ENCODE measurements around the gene BCR. TPM values are rescaled to one million over a fixed set of nuclear protein-coding genes. Genes with fewer than 3 reads are reported as not detected.
A peak's percentile ranks its signal among the peaks of the same experiment; 100 is the strongest.

Gene BCR
- total RNA-seq, 2 experiments from 2014 or later = 60.7 to 63.2 TPM

DNA sequence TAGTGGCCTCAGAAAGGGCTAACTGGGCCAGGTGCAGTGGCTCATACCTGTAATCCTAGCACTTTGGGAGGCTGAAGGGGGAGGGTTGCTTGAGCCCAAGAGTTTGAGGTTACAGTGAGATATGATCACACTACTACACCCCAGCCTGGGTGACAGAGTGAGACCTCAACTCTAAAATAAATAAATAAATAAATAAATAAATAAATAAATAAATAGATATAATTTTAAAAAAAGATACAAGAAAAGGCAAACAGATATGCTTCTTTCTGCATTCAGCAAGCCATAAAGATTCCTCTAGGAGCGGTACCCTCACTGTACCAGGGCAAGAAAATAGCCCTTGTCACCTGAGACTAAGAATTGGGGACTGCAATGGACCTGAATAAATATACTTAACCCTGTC, 37.2 kb upstream of the BCR start:
- ChIA-PET POLR2A (no interaction called here), CTCF (interaction anchor here (0.7 kb wide), 1 partner anchor 38 kb away, joined by 3 read pairs; no protein-coding TSS in a partner anchor)
- peak overlapping the region; percentile 82 for H3K27ac Mint-ChIP-seq
- H3K4me3 Mint-ChIP-seq = no peak overlapping the region
- H3K9me3 Mint-ChIP-seq = no peaks in the 10 kb centered on the region
- H3K36me3 Mint-ChIP-seq (ENCODE audit: low read depth) = no peaks in the 10 kb centered on the region
- H3K4me1 Mint-ChIP-seq = peaks cover 58% of the 10 kb centered on the region
- peaks cover 7% of the 10 kb centered on the region for H3K27me3 Mint-ChIP-seq
- DNase-seq = no peak

GRCh38 chr22:23144432-23144831, 35.9 kb upstream of the BCR start:
- Mint-ChIP-seq H3K4me3 (no peak overlapping the region), H3K9me3 (no peaks in the 10 kb centered on the region), H3K4me1 (peaks cover 48% of the 10 kb centered on the region), H3K27me3 (peaks cover 7% of the 10 kb centered on the region), H3K27ac (no peak overlapping the region), H3K36me3 (ENCODE audit: low read depth) (no peaks in the 10 kb centered on the region)
- POLR2A ChIA-PET = interaction anchor here (0.7 to 1.8 kb wide), 2 partner anchors 36 to 213 kb away, joined by 3 to 6 read pairs; partner anchors contain the start of gene BCR
- no peak for DNase-seq
- CTCF ChIA-PET = interaction anchor here (0.7 to 1.5 kb wide), 4 partner anchors 10 to 533 kb away, joined by 3 to 6 read pairs (median 4); no protein-coding TSS in a partner anchor

DNA sequence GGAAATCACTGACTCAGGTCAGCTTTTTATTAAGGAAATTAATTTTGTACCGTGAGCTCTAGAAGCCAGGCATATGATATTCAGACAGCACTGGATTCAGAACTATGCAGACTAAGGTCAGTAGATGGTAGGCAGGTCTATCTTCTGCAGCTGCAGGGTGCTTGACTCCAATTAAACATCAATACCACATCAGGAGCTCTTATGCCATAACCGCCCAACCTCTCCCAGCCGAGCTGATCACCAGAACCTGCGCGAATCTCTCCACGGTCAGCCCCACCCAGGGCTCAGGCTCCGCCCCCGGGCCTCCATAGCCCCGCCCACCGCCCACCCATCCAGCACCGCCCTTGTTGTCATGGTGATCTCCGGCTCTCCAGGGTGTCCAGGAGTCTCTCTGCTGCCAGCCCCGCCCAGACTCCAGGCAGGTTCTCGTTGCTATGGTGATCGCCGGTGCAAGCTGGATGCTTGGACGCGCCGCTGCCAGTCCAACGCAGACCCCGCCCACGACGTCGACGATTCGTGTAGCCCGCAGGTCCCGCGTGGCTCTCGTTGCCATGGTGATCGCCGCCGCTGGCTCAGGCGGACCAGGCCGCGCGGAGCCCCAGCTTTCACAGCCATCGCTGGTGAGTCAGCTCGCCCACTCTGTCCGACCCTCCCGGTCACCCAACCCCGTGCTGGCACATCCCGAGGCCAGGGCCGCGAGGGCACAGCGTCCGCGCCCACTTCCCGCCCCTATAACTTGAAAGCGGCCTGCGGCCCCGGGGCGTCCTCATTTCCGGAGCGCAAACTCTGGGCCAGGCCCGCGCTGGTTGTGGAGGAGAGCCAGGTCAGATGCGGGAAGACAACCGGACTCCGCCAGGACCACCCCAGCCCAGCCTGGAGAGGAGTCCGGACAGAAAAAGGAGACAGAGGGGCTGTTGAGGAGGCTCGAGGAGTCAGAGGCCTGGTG, 35.1 kb upstream of the BCR start, which contains the start of gene RAB36:
RAB36 (plus strand) TSS at position 546 of the 946 bp plus-strand sequence. CDS start 1,140 bp downstream, outside the sequence.
- ChIA-PET POLR2A (interaction anchor here (0.7 to 1.8 kb wide), 2 partner anchors 35 to 214 kb away, joined by 3 to 6 read pairs; partner anchors contain the start of gene BCR), CTCF (interaction anchor here (0.5 to 1.5 kb wide), 8 partner anchors 7 to 534 kb away, joined by 3 to 6 read pairs (median 4); no protein-coding TSS in a partner anchor)
- DNase-seq = peak; percentile 89
- no peaks in the 10 kb centered on the region for H3K9me3 Mint-ChIP-seq
- peak within 1 kb of the TSS; percentile 59 for H3K4me3 Mint-ChIP-seq
- H3K36me3 Mint-ChIP-seq (ENCODE audit: low read depth) = no peaks in the 10 kb centered on the region
- peaks cover 46% of the 10 kb centered on the region for H3K4me1 Mint-ChIP-seq
- H3K27me3 Mint-ChIP-seq = peaks cover 7% of the 10 kb centered on the region
- H3K27ac Mint-ChIP-seq = peak within 1 kb of the TSS; percentile 31

- no peaks in the 10 kb centered on the region for H3K9me3 Mint-ChIP-seq
- peaks cover 7% of the 10 kb centered on the region for H3K27me3 Mint-ChIP-seq
- no peak for DNase-seq
- POLR2A ChIA-PET = interaction anchor here (1.8 kb wide), 1 partner anchor 34 kb away, joined by 6 read pairs; the partner anchor contains the start of gene BCR
- CTCF ChIA-PET = interaction anchor here (0.8 to 1.5 kb wide), 6 partner anchors 8 to 185 kb away, joined by 3 to 6 read pairs (median 4); no protein-coding TSS in a partner anchor
- peaks cover 38% of the 10 kb centered on the region for H3K4me1 Mint-ChIP-seq
- H3K27ac Mint-ChIP-seq = no peak overlapping the region
- H3K4me3 Mint-ChIP-seq = no peak overlapping the region
- no peaks in the 10 kb centered on the region for H3K36me3 Mint-ChIP-seq (ENCODE audit: low read depth)
These were observed 34.3 kb upstream of the BCR start for GRCh38 chr22:23145878-23146470.

GRCh38 chr22:23146478-23147205, 33.7 kb upstream of the BCR start:
- Mint-ChIP-seq H3K27me3 (peaks cover 7% of the 10 kb centered on the region), H3K9me3 (no peaks in the 10 kb centered on the region), H3K4me3 (no peak overlapping the region), H3K27ac (no peak overlapping the region), H3K36me3 (ENCODE audit: low read depth) (no peaks in the 10 kb centered on the region), H3K4me1 (peaks cover 33% of the 10 kb centered on the region)
- DNase-seq = no peak
- CTCF ChIA-PET = interaction anchor here (1.0 to 1.4 kb wide), 3 partner anchors 8 to 186 kb away, joined by 3 to 4 read pairs (median 3); no protein-coding TSS in a partner anchor
- POLR2A ChIA-PET = interaction anchor here (0.9 kb wide), 1 partner anchor 8 kb away, joined by 3 read pairs; no protein-coding TSS in a partner anchor

GRCh38 chr22:23147617-23148387, 32.5 kb upstream of the BCR start:
- Mint-ChIP-seq H3K36me3 (ENCODE audit: low read depth) (no peaks in the 10 kb centered on the region), H3K9me3 (no peaks in the 10 kb centered on the region), H3K27ac (no peak overlapping the region), H3K27me3 (peaks cover 7% of the 10 kb centered on the region), H3K4me3 (no peak overlapping the region), H3K4me1 (peaks cover 25% of the 10 kb centered on the region)
- POLR2A ChIA-PET = no interaction called here
- CTCF ChIA-PET = interaction anchor here (1.9 kb wide), 1 partner anchor 134 kb away, joined by 5 read pairs; no protein-coding TSS in a partner anchor
- no peak for DNase-seq

- CTCF ChIA-PET = interaction anchor here (1.9 kb wide), 1 partner anchor 132 kb away, joined by 5 read pairs; no protein-coding TSS in a partner anchor
- peaks cover 5% of the 10 kb centered on the region for H3K27me3 Mint-ChIP-seq
- H3K36me3 Mint-ChIP-seq (ENCODE audit: low read depth) = no peaks in the 10 kb centered on the region
- DNase-seq = no peak
- POLR2A ChIA-PET = no interaction called here
- H3K4me1 Mint-ChIP-seq = peaks cover 19% of the 10 kb centered on the region
- no peak overlapping the region for H3K4me3 Mint-ChIP-seq
- no peaks in the 10 kb centered on the region for H3K9me3 Mint-ChIP-seq
- no peak overlapping the region for H3K27ac Mint-ChIP-seq
These were observed 30.5 kb upstream of the BCR start for GRCh38 chr22:23149743-23150238.

DNA sequence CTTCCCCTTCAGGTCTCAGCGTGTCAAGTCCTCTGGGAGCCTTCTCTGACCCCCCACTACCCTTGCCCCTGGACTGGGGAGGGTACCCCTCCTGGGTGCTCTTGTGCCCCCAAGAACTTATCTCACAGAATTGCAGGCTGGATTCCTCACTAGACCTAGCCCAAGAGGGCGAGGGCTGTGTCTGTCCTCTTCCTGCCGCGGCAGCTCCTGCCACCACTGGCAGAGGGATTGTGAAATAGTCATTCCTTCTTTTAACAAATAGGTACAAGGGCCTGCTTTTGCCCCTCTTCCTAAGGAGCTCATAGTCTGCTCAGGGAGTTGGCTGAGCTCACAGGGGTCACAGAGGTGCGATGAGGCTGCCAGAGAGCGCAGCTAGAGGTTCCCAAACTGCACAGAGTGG, 29.5 kb upstream of the BCR start:
- no peak overlapping the region for H3K27ac Mint-ChIP-seq
- H3K9me3 Mint-ChIP-seq = no peaks in the 10 kb centered on the region
- no peak for DNase-seq
- H3K36me3 Mint-ChIP-seq (ENCODE audit: low read depth) = no peaks in the 10 kb centered on the region
- CTCF ChIA-PET = interaction anchor here (1.0 kb wide), 1 partner anchor 139 kb away, joined by 3 read pairs; no protein-coding TSS in a partner anchor
- POLR2A ChIA-PET = no interaction called here
- peaks cover 5% of the 10 kb centered on the region for H3K27me3 Mint-ChIP-seq
- peaks cover 11% of the 10 kb centered on the region for H3K4me1 Mint-ChIP-seq
- H3K4me3 Mint-ChIP-seq = no peak overlapping the region

- H3K4me1 Mint-ChIP-seq = peaks cover 11% of the 10 kb centered on the region
- ChIA-PET POLR2A (no interaction called here), CTCF (interaction anchor here (0.6 to 1.0 kb wide), 2 partner anchors 138 to 342 kb away, joined by 3 read pairs; no protein-coding TSS in a partner anchor)
- no peaks in the 10 kb centered on the region for H3K36me3 Mint-ChIP-seq (ENCODE audit: low read depth)
- H3K27ac Mint-ChIP-seq = no peak overlapping the region
- DNase-seq = no peak
- H3K4me3 Mint-ChIP-seq = no peak overlapping the region
- peaks cover 5% of the 10 kb centered on the region for H3K27me3 Mint-ChIP-seq
- no peaks in the 10 kb centered on the region for H3K9me3 Mint-ChIP-seq
These were observed 28.5 kb upstream of the BCR start for GRCh38 chr22:23151827-23152226.

- Mint-ChIP-seq H3K4me3 (no peak overlapping the region), H3K27me3 (peaks cover 5% of the 10 kb centered on the region), H3K9me3 (no peaks in the 10 kb centered on the region), H3K4me1 (peaks cover 11% of the 10 kb centered on the region), H3K36me3 (ENCODE audit: low read depth) (no peaks in the 10 kb centered on the region), H3K27ac (no peak overlapping the region)
- POLR2A ChIA-PET = no interaction called here
- CTCF ChIA-PET = interaction anchor here (1.2 kb wide), 1 partner anchor 138 kb away, joined by 4 read pairs; no protein-coding TSS in a partner anchor
- DNase-seq = no peak
These were observed 27.8 kb upstream of the BCR start for GRCh38 chr22:23152238-23153114.

DNA sequence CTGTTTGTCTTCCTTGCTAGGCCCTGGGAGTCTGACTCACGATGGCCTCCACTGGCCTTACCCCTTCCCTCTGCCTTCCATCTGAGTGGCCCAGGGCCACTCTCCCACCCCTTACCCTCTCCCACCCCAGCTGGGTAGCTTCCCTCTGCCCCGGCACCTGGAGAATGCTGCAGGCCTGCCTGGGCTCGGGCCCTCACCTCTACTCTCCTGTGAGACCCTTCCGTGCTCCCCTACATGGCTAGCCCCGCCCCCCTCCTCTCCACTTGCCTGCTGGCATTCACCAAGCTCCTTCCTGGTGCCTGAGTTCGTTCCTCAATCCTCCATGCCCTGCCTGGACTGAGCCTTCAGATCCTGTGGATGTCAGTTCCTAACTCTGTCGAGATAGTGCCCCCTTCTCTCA, 26.3 kb upstream of the BCR start:
- Mint-ChIP-seq H3K4me3 (no peak overlapping the region), H3K27ac (no peak overlapping the region), H3K4me1 (peaks cover 11% of the 10 kb centered on the region), H3K9me3 (no peaks in the 10 kb centered on the region), H3K27me3 (no peaks in the 10 kb centered on the region), H3K36me3 (ENCODE audit: low read depth) (no peaks in the 10 kb centered on the region)
- POLR2A ChIA-PET = no interaction called here
- no peak for DNase-seq
- CTCF ChIA-PET = interaction anchor here (1.2 kb wide), 1 partner anchor 136 kb away, joined by 4 read pairs; no protein-coding TSS in a partner anchor
